ENCODE data around the gene RAPGEF2. TPM values are rescaled to one million over a fixed set of nuclear protein-coding genes. Genes with fewer than 3 reads are reported as not detected.
"Not testable (repeated sequence)": the region's sequence is repeated elsewhere in the genome, so short reads cannot be mapped to it uniquely, and the experiment has no call there.

RAPGEF2 gene
- total RNA-seq, 1 experiment from 2014 or later, result 21.9 TPM

DNA sequence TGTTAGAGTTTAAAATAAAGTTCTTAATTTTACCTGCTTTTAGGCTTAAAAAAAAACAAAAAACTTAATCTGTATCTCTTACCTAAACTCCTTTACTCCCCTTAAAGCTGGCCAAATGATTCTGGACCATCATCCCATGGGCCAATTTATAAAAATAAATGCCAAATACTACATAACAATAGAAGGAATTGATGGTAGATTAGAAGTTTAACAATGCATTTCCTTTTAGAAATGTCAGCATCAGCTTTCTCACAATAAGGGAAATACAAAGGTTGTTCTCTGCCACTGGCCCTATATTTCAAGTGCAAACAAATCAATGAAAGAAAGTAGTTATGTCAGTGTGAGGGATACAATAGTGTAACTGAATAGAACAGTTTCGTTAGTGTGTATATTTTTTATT, 5.7 kb upstream of the RAPGEF2 start:
- no peak for DNase-seq (ENCODE audit: low read depth)

DNA sequence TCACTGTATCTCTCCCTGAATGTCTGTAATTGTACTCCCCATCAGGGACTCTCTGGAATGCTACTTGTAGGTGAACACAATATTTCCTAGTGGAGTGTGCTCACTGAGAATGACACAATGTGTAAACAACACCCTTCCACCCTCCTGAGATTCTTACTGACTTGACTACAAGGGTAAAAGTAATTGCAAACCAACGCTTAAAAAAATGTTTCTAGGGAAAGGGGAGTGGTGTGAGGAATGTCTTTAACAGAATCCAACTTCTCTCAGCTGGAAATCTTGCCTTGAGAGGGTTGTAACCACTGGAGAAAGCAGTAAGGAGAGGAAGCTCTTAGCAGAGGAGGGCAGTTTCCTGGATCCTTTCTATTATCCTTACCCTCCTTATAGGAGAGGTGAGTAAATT, 5.1 kb upstream of the RAPGEF2 start:
- DNase-seq (ENCODE audit: low read depth), result no peak

DNA sequence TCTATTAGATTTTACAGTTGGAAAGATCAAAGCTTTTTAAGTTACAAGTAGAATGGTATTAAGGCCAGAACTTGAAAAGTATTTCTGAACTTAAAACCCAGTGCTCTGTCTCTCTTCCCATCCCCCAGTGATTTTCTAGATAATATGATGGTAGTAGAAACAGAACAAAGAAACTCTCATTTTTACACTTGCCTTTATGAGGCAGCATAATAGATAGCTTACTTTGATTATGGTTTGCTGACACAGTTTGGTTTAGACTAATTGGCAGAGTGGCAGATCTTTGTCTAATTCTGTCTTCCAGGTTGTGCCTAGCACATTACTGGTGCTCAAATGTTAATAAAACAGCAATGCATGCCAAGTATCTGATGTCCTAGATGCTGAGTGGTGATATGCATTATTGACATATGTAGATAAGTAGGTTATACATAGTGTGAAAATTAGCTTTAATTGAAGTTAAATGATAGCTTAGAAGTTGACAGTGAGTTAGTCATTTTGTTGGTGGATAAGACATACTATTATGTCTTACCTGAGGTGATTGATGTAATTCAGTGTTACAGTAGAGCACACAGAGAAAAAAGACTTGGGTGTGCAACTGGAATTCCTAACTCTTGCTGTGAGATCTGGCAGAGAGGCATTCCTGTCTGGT, 4.3 kb upstream of the RAPGEF2 start:
- DNase-seq (ENCODE audit: low read depth), result no peak

DNA sequence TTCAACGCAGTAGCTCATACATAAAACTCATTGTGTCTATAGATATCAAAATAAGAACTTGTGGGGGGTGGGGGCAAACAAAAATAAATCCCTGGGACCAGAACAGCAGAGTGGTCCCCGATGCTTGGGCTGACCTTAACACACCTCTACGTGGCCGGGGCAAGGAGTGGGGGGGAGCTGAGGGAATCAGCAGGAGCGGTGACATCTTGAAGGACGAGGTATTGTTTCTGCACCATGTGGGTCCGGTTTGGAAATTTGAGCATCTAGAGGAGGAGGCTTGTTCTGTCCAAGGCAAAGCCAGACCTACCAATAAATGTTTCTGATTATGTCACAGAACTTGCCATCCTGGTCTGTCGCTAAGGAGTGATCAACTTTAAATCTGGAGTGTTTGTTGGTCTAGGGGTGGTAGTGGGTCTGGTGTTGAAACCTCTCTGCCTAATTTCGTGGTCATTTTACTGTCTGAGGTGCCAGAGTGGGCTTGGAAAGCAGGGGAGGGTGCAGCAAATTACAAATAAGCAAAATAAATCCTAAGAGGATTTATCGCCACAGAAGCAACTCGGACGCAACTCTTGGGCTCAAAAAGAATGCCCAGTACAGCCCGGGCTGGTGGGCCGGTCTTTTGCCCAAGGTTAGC, 774 bp upstream of the RAPGEF2 start:
- no peak for DNase-seq (ENCODE audit: low read depth)

DNA sequence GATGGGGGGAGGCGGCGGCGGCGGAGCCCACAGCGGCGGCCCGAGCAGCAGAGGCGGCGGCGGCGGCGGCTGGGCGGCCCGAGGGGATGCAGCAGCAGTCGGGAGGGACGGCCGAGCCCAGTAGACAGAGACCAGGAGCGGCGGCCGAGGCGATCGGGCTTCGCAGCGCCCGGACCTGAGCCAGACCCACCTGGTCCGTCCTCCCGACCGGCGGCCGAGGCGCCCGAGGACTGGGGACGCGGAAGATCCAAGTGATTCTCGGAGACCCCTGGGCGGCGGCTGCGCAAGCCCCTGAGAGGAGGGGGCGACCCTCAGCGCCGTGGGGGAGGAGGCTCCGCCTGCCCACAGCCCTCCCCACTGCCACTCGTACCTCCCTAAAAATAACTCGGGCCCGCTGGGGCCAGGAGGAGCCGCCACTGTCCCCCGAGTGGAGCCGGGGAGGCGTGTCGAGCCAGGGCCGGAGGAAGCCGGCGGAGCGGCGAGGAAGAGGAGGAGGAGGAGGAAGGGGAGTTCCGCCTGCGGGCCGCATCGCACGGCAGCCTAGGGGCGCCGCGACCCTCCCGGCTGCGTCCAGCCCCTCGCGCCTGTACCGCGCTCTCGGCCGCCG, 608 bp downstream of the RAPGEF2 start:
- DNase-seq (ENCODE audit: low read depth), result peak; percentile 41

DNA sequence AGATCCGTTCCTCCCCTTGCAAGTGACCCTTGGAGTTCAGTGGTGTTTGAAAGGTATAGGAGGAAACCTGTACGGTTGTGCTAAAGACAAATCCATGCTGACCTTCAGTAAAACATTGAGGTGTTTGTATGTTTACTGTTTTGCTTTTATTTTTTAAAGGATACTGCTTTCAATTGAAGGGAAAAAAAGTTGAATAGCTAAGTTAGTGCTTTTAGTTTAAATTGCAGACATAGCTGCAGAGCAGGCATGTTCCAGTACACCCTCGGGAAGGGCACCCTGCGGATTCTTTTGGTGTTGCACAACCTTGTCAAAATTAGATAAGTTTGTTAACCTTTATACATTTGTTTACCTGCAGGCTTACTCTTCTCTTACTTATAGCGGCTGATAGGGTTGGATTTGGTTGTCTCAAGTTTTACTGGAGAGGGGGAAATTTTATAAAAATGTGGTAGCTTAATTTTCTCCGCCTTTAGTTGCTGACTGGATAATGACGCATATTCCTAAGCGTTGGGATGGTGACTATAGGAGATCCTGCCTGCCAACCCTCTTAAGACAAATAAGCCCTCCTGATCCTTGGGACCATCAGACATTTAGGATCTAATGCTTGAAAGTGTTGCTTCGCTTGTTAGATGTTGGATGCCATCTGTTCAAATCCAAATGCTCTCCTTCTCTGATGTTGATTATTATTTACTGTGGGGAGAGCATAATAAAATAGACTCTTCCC, 2.0 kb downstream of the RAPGEF2 start:
- no peak for DNase-seq (ENCODE audit: low read depth)

DNA sequence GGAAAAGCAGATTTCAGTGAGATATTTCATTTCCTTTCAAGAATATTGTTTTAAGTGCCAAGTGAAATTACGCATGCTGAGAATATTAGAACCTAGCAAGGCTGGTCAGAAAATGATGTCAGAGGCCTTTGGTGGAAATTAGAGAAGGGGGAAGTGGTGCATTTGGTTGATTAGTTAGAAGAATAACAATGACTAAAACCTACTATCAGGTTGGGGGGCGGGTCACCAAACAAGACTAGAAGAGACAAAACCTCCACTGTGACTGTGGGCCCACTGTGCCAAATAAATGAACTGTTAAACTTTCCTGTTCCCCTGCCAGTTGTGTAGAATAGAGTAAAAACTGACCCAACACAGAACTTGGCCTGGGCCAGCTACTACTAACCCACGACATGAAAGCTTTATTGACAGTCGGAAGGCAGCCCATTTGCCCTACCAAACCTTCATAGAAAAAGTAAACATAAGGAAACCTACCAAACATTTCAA, 2.9 kb downstream of the RAPGEF2 start:
- peak; percentile 77 for DNase-seq (ENCODE audit: low read depth)

DNA sequence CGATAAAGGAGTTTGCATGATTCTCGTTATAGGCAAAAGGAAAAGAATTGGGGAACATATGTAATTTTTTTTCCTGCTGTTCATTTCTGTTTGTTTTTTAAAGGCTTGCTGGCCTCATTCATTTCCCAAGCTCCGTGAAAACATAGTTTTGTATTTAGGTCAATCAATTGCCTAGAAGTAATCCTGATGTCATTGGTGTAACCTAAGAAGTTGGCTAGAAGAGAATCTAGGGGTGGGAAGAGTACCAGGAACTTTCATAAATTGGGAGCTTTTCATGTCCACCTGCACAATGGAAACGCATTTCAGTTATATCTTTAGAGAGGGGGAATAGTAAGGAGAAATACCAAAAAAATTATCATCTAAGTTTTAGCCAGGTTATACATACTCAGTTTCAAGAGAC, 3.8 kb downstream of the RAPGEF2 start:
- no peak for DNase-seq (ENCODE audit: low read depth)

DNA sequence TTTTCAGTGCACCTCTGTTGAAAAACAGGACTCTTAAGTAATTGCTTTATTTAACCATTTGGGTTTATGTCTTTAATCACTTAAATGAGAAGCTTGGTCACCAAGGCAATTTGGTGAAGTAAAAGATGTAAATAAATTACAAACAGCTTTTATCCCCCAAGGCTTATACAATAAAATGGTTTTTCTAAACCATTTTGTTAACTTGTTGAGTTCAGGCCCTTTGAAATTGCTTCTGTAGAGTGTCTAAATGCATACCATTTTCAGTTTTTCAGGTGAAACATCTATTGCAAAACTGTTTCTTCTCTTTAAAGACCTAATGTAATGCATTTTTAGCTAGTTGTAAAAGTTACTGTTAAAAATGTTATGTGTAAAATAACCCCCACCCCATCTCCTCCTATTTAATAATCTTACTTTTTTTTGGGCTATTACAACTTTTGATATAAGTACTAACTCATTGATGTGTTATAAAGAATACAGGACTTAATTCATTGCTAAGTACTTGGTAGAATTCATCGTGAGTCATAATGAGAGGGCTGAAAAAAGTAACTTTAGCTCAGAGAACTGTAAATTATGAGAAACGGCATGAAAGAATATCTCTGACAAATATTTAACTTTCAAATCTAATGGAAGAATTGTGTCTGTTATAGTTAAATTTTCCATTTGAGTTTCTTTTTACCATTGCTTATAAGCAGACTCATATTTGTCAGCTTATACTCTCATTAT, 4.5 kb downstream of the RAPGEF2 start:
- peak; percentile 48 for DNase-seq (ENCODE audit: low read depth)

DNA sequence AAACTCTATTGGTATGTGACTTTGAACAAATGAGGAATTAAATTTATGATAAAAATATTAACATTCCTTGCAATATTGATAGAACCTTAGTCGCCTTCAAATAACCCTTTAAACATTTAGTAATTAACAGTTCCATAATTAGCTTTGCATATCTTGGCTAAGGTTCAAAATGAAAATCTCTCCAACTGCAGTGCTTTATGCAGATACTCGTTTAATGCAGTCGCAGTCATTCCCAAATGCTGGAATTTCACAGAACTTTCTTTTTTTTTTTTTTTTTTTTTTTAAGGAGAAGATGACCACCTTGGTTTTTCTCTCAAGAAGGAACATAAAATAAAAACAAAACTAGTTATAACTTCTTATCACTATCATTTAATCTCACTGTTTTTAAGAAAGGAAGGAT, 5.2 kb downstream of the RAPGEF2 start:
- DNase-seq (ENCODE audit: low read depth), result no peak

DNA sequence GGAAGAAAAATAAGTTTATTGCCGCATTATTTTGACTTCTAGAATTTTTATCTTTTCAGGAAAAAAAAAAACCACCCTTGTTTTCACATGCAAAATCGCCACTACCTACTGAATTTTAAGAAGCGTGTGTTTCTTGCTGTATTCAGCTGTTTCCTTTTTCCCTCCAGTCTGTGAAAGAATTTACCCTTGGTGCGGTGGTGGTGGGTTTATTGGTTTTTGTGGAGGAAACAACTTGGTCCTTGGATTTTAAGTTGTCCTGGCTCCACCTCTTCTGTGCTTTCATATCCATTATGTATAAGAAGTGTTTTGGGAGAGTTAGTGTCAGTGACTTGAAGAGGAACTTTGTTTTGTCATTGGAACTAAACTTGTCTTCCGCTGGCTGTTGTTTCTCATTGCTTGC, 8.1 kb downstream of the RAPGEF2 start:
- DNase-seq (ENCODE audit: low read depth), result no peak

DNA sequence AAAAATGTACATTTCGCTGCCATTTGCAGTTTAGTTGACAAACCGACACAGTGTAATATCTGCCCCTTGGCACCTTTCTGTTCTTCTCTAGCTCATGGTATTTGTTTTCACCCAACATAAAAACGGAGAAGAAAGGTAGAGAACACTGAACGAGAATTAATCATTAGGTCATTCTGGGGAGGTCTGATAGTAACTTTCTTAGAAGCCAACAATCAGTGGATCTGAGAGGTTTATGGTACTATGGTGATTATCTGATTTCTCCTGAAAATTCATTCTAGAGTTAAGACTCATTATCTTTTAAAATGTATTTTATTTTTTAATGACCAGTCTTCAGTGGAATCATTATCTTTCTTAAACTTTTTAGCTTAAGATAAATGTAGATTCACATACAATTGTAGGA, 8.5 kb downstream of the RAPGEF2 start:
- no peak for DNase-seq (ENCODE audit: low read depth)

DNA sequence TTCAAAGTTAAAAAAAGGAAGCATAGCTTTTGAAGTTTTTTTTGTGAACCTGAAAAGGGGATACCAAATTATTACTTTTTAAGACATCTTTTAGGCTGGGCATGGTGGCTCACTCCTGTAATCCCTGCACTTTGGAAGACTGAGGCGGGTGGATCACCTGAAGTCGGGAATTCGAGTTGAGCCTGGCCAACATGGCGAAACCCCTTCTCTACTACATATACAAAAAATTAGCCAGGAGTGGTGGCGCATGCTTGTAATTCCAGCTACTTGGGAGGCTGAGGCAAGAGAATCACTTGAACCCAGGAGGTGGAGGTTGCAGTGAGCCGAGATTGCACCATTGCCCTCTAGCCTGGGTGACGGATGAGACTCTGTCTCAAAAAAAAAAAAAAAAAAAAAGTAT, 10.5 kb downstream of the RAPGEF2 start:
- not testable (repeated sequence) for DNase-seq (ENCODE audit: low read depth)

DNA sequence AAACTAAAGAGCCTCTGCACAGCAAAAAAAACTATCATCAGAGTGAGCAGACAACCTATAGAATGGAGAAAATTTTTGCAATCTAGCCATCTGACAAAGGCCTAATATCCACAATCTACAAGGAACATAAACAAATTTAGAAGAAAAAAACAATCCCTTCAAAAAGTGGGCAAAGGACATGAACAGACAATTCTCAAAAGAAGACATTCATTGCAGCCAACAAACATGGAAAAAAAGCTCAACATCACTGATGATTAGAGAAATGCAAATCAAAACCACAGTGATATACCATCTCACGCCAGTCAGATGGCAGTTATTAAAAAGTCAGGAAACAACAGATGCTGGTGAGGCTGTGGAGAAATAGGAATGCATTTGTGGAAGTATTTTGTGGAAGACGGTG, 13.2 kb downstream of the RAPGEF2 start:
- not testable (repeated sequence) for DNase-seq (ENCODE audit: low read depth)

DNA sequence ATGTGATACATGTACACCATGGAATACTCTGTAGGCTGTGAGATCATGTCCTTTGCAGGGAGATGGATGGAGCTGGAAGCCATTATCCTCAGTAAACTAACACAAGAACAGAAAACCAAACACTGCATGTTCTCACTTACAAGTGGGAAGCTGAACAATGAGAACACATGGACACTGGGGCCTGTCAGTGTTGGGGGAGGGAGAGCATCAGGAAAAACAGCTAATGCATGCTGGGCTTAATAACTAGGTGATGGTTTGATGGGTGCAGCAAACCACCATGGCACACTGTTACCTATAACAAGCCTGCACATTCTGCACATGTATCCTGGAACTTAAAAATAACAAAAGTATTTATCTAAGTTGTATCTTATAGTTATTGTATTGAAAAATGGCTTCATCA, 13.8 kb downstream of the RAPGEF2 start:
- not testable (repeated sequence) for DNase-seq (ENCODE audit: low read depth)

DNA sequence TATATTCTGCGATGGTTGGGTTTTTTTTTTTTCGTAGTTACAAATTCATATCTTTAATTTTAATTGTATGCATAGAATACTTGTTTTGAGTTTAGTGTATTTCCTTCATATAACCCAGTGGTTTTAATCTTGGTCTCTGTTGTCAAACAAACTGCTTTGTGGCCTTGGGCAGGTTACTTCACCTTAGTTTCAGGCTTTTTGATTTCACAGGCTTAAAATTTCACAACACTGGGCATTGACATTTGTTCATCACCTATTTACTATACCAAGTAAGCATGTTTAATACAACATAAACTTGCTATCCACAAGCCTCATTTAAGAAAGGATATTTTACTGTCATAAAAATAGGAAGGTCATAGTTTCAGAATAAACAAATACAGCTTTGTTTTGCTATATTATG, 14.7 kb downstream of the RAPGEF2 start:
- no peak for DNase-seq (ENCODE audit: low read depth)

DNA sequence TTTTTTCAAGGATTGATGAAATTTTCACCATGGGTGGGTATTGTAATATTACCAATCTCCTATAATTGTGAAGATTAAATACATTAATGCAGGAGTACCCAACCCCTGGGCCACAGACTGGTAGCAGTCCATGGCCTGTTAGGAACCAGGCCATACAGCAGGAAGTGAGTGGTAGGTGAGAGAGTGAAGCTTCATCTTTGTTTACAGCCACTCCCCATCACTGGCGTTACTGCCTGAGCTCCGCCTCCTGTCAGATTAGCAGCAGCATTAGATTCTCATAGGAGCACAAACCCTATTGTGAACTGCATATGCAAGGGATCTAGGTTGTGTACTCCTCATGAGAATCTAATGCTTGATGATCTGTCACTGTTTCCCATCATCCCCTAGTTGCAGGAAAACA, 15.1 kb downstream of the RAPGEF2 start:
- no peak for DNase-seq (ENCODE audit: low read depth)

DNA sequence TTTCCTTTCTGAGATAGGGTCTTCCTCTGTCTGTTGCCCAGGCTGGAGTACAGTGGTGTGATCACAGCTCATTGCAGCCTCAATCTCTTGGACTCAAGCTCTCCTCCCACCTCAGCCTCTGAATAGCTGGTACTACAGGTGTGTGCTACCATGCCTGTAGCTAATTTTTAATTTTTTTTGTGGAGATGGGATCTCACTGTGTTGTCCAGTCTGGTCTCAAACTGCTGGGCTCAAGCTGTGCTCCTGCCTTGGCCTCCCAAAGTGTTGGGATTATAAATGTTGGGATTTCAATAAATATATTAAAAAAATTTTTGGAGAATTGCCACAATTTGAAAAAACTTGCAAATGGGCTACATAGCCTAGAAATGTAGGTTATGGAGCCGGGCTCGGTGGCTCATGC, 18.5 kb downstream of the RAPGEF2 start:
- DNase-seq (ENCODE audit: low read depth), result no peak

DNA sequence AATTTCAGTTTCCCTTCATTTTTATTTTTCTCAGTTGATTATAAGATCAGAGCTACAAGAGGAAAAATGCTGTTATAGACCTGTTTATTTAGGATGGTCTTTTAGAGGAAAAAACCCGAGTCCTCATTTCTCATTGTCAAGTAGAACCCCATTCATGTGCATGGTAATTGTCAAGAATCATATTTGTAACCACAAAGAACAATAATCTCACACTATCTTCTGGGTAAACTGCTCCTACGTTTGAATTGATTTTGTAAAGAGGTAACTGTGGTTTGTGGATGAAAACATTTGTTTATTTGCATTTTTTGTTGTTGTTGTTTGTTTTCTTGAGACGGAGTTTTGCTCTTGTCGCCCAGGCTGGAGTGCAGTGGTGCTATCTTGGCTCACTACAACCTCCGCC, 23.8 kb downstream of the RAPGEF2 start:
- DNase-seq (ENCODE audit: low read depth), result no peak

DNA sequence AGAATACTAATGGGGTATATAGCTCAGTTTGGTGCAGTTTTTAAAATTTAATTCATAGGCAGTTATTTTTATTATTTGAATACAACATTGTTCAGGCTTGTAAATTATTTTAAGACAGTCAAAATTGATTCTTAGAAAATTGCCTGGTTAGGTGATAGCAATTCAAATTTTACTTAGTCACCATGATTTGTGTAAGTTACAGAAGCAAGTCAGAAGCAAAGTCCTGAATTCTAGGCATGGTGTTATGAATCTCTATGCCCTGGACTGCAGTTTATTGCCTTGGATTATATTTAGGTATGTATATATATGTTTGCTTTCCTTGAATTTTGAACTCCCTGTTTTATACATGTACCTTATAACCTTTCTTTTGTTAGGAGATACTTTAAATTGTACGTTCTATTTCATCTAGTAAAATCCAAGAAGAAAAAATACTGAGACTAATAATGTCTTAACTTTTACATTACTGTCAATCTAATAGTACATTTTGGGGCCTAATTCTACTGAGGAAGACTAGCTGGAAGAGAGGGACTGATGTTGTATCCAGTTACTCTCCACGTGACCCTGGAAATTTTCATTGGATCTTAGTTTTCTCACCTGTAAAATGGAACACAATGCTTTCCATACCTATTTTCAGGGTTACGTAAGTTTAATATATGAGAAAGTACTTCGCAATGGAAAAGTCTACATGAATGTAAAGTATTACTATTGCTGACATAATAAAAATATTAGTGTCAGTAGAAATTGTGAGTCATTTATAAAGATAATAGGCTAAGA, 25.1 kb downstream of the RAPGEF2 start:
- DNase-seq (ENCODE audit: low read depth), result no peak

Measured in LHCN-M2 (cell line).